ENCODE results near the gene MORN4. TPM values are rescaled to one million over a fixed set of nuclear protein-coding genes. Genes with fewer than 3 reads are reported as not detected.
"Not testable (repeated sequence)": the region's sequence is repeated elsewhere in the genome, so short reads cannot be mapped to it uniquely, and the experiment has no call there.

Gene MORN4
- total RNA-seq, 2 experiments from 2014 or later: 3.2 to 3.9 TPM

- ATAC-seq (no peak), DNase-seq (no peak)
- no peak overlapping the region for H3K4me3 Mint-ChIP-seq
- no peaks in the 10 kb centered on the region for H3K36me3 Mint-ChIP-seq (ENCODE audit: low read depth)
- ChIA-PET CTCF (interaction anchor here (1.0 to 1.4 kb wide), 4 partner anchors 10 to 30 kb away, joined by 3 to 5 read pairs (median 4); partner anchors contain the start of gene ANKRD2), POLR2A (no interaction called here)
- no peaks in the 10 kb centered on the region for H3K9me3 Mint-ChIP-seq
- H3K27me3 Mint-ChIP-seq: no peaks in the 10 kb centered on the region
- no peak overlapping the region for H3K27ac Mint-ChIP-seq
- no peaks in the 10 kb centered on the region for H3K4me1 Mint-ChIP-seq (ENCODE audit: low read depth)
- TF ChIP-seq, protein P1, sequence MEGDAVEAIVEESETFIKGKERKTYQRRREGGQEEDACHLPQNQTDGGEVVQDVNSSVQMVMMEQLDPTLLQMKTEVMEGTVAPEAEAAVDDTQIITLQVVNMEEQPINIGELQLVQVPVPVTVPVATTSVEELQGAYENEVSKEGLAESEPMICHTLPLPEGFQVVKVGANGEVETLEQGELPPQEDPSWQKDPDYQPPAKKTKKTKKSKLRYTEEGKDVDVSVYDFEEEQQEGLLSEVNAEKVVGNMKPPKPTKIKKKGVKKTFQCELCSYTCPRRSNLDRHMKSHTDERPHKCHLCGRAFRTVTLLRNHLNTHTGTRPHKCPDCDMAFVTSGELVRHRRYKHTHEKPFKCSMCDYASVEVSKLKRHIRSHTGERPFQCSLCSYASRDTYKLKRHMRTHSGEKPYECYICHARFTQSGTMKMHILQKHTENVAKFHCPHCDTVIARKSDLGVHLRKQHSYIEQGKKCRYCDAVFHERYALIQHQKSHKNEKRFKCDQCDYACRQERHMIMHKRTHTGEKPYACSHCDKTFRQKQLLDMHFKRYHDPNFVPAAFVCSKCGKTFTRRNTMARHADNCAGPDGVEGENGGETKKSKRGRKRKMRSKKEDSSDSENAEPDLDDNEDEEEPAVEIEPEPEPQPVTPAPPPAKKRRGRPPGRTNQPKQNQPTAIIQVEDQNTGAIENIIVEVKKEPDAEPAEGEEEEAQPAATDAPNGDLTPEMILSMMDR (IDR thresholded peaks at IDR 0.05): no peak
- intact Hi-C loops (cut with micrococcal nuclease): no loop called here
These were observed 49.8 kb downstream of the MORN4 start for GRCh38 chr10:97583476-97583875.

GRCh38 chr10:97582169-97582568 is 51.1 kb downstream of the MORN4 start:
- CTCF ChIA-PET: interaction anchor here (2.9 kb wide), 1 partner anchor 10 kb away, joined by 13 read pairs; the partner anchor contains the start of gene ANKRD2
- Mint-ChIP-seq H3K36me3 (ENCODE audit: low read depth) (no peaks in the 10 kb centered on the region), H3K27ac (no peak overlapping the region), H3K9me3 (no peaks in the 10 kb centered on the region), H3K4me1 (ENCODE audit: low read depth) (no peaks in the 10 kb centered on the region), H3K27me3 (no peaks in the 10 kb centered on the region), H3K4me3 (no peak overlapping the region)
- no peak for ATAC-seq
- DNase-seq: no peak
- TF ChIP-seq, protein P1 (IDR thresholded peaks at IDR 0.05): no peak
- POLR2A ChIA-PET: no interaction called here
- intact Hi-C loops (cut with micrococcal nuclease): no loop called here

DNA sequence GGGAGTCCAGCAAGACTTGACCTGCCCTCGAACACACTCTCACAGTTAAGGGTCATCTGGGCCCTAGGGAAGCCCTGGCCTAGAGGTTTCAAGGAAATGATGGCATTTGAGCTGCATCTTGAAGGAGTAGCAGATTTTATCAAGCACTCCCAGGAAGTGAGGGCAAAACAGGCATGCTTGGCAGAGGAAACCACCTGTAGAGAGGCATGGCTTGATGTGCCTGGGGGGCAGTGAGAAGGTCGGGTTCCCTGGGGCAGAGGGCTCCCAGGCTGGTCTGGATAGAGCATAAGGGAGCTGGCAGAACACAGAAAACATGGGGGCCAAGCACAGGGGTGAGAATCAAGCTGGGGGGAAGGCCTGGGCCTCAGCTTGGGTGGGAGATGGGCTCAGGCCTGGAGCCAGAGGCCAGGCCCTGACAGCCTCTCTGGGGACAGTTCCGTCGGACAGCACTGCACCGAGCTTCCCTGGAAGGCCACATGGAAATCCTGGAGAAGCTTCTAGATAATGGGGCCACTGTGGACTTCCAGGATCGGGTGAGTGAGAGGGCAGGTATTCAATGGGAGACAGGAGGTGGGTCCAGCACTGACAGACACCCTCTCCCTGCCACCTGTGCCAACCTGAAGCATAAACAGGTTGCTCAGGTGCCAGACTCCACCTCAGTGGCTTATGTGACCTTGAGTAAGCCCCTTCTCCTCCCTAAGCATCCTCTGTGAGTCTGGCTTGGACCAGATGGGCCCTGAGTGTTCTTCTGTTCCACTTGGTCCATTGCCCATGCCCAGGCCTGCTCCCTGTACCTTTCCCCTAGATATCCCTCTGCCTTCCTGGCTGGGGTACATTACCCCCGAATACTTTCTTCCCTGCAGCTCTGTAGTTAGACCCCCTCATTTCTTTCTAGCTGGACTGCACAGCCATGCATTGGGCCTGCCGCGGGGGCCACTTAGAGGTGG is 52.6 kb downstream of the MORN4 start:
- CTCF ChIA-PET: interaction anchor here (2.9 kb wide), 1 partner anchor 9 kb away, joined by 13 read pairs; the partner anchor contains the start of gene ANKRD2
- no peaks in the 10 kb centered on the region for H3K9me3 Mint-ChIP-seq
- no peak overlapping the region for H3K4me3 Mint-ChIP-seq
- POLR2A ChIA-PET: no interaction called here
- no peaks in the 10 kb centered on the region for H3K36me3 Mint-ChIP-seq (ENCODE audit: low read depth)
- DNase-seq: no peak
- TF ChIP-seq, protein P1 (IDR thresholded peaks at IDR 0.05): no peak
- intact Hi-C loops (cut with micrococcal nuclease): no loop called here
- H3K27me3 Mint-ChIP-seq: no peaks in the 10 kb centered on the region
- H3K4me1 Mint-ChIP-seq (ENCODE audit: low read depth): no peaks in the 10 kb centered on the region
- ATAC-seq: no peak
- H3K27ac Mint-ChIP-seq: no peak overlapping the region

GRCh38 chr10:97578171-97578844 is 55.0 kb downstream of the MORN4 start:
- ChIA-PET POLR2A (no interaction called here), CTCF (no interaction called here)
- no peaks in the 10 kb centered on the region for H3K27me3 Mint-ChIP-seq
- H3K27ac Mint-ChIP-seq: no peak overlapping the region
- H3K4me1 Mint-ChIP-seq (ENCODE audit: low read depth): no peaks in the 10 kb centered on the region
- no peaks in the 10 kb centered on the region for H3K9me3 Mint-ChIP-seq
- TF ChIP-seq, protein P1 (IDR thresholded peaks at IDR 0.05): no peak
- H3K4me3 Mint-ChIP-seq: no peak overlapping the region
- no peak for ATAC-seq
- no peak for DNase-seq
- intact Hi-C loops (cut with micrococcal nuclease): no loop called here
- no peaks in the 10 kb centered on the region for H3K36me3 Mint-ChIP-seq (ENCODE audit: low read depth)

- no peak for ATAC-seq
- ChIA-PET POLR2A (no interaction called here), CTCF (no interaction called here)
- TF ChIP-seq, protein P1 (IDR thresholded peaks at IDR 0.05): no peak
- Mint-ChIP-seq H3K9me3 (no peaks in the 10 kb centered on the region), H3K27ac (no peak overlapping the region), H3K4me1 (ENCODE audit: low read depth) (no peaks in the 10 kb centered on the region), H3K4me3 (no peak overlapping the region), H3K36me3 (ENCODE audit: low read depth) (no peaks in the 10 kb centered on the region), H3K27me3 (no peaks in the 10 kb centered on the region)
- intact Hi-C loops (cut with micrococcal nuclease): no loop called here
- no peak for DNase-seq
These were observed 55.6 kb downstream of the MORN4 start for GRCh38 chr10:97577701-97578100.

GRCh38 chr10:97576487-97576886 is 56.8 kb downstream of the MORN4 start:
- H3K4me3 Mint-ChIP-seq; ATAC-seq; H3K36me3 Mint-ChIP-seq (ENCODE audit: low read depth); H3K27ac Mint-ChIP-seq; intact Hi-C loops (cut with micrococcal nuclease); DNase-seq; H3K4me1 Mint-ChIP-seq (ENCODE audit: low read depth); H3K27me3 Mint-ChIP-seq; H3K9me3 Mint-ChIP-seq: not testable (repeated sequence)
- CTCF ChIA-PET: interaction anchor here (0.6 to 1.0 kb wide), 3 partner anchors 12 to 29 kb away, joined by 3 to 4 read pairs (median 3); no protein-coding TSS in a partner anchor
- POLR2A ChIA-PET: interaction anchor here (0.7 kb wide), 1 partner anchor 18 kb away, joined by 3 read pairs; no protein-coding TSS in a partner anchor

Measured in activated CD8-positive, alpha-beta T cell treated with anti-CD3 and anti-CD28 coated beads for 36 hours (primary cell).